Upper lobe of right lung (tissue), 1 donor: Measurements from ENCODE around the gene CTXN1. TPM values are rescaled to one million over a fixed set of nuclear protein-coding genes. Genes with fewer than 3 reads are reported as not detected.

Experiments
- ATAC-seq: fragments of 200-7000 bp; cut with Tn5 transposase; one replicate; pipeline ENCODE4 v1.9.1; 2020; ENCODE audit warnings: mild to moderate bottlenecking, moderate library complexity
- DNase-seq: peaks from one replicate; pipeline ENCODE4 v3.0.0-alpha.2; 2020
- H3K27ac ChIP-seq: fragments of 200-600 bp; one replicate; pipeline ENCODE4 v1.8.0; 2022
- H3K27me3 ChIP-seq: fragments of 200-600 bp; one replicate; pipeline ENCODE4 v1.8.0; 2022; ENCODE audit warnings: mild to moderate bottlenecking
- H3K36me3 ChIP-seq: fragments of 200-600 bp; one replicate; pipeline ENCODE4 v1.8.0; 2022
- H3K4me1 ChIP-seq: fragments of 200-600 bp; one replicate; pipeline ENCODE4 v1.8.0; 2022
- H3K4me3 ChIP-seq: fragments of 200-600 bp; one replicate; pipeline ENCODE4 v1.8.0; 2022; ENCODE audit warnings: mild to moderate bottlenecking
- H3K9me3 ChIP-seq: fragments of 200-600 bp; one replicate; pipeline ENCODE4 v1.8.0; 2022
- CTCF ChIP-seq: fragments of 200-600 bp; IDR thresholded peaks from one replicate; pipeline ENCODE4 v1.8.0; 2022; ENCODE audit warnings: antibody characterized with exemption
- intact Hi-C: fragments of 100-400 bp; cut with DNase I; formaldehyde crosslinking; loops from one replicate; pipeline ENCODE4 v1.11.0; 2022
- total RNA-seq: library from RNA; stranded (reverse); fragmentation: NEBNext Ultra II Directional; extraction: Animal tissue kit (Norgen Biotek cat#: 25700); gene quantifications from one replicate; pipeline ENCODE4 v1.2.1, GENCODE V29; 2021
- donor health status: DM: no; HTN: yes; CAD: no; lungs with severe emphysema.

CTXN1 gene
- total RNA-seq, 1 donor from 2014 or later, result 1.2 TPM

- intact Hi-C loops, result no loop called here
- no peak for DNase-seq
- H3K4me3 ChIP-seq, result no peak overlapping the region
- peaks cover 7% of the 10 kb centered on the region for H3K36me3 ChIP-seq
- peaks cover 5% of the 10 kb centered on the region for H3K4me1 ChIP-seq
- no peak overlapping the region for H3K27ac ChIP-seq
- ATAC-seq, result no peak
- no peak for TF ChIP-seq CTCF
- no peaks in the 10 kb centered on the region for H3K9me3 ChIP-seq
- no peaks in the 10 kb centered on the region for H3K27me3 ChIP-seq
Observed at GRCh38 chr19:7955696-7956095, 29.8 kb upstream of the CTXN1 start.

- Histone ChIP-seq H3K4me1 (peaks cover 5% of the 10 kb centered on the region), H3K27me3 (no peaks in the 10 kb centered on the region), H3K9me3 (no peaks in the 10 kb centered on the region), H3K27ac (no peak overlapping the region), H3K4me3 (no peak overlapping the region), H3K36me3 (no peaks in the 10 kb centered on the region)
- DNase-seq (no peak), ATAC-seq (no peak)
- intact Hi-C loops, result no loop called here
- no peak for TF ChIP-seq CTCF
Observed at GRCh38 chr19:7953576-7953975, 27.6 kb upstream of the CTXN1 start.

GRCh38 chr19:7953060-7953459 is 27.1 kb upstream of the CTXN1 start:
- no peak overlapping the region for H3K4me3 ChIP-seq
- no peaks in the 10 kb centered on the region for H3K27me3 ChIP-seq
- ATAC-seq (peak; percentile 81), DNase-seq (no peak)
- no peaks in the 10 kb centered on the region for H3K9me3 ChIP-seq
- H3K27ac ChIP-seq, result no peak overlapping the region
- intact Hi-C loops, result no loop called here
- H3K4me1 ChIP-seq, result peaks cover 5% of the 10 kb centered on the region
- no peaks in the 10 kb centered on the region for H3K36me3 ChIP-seq
- no peak for TF ChIP-seq CTCF

- Histone ChIP-seq H3K36me3 (no peaks in the 10 kb centered on the region), H3K27me3 (no peaks in the 10 kb centered on the region), H3K4me1 (peaks cover 8% of the 10 kb centered on the region), H3K27ac (no peak overlapping the region), H3K4me3 (no peak overlapping the region), H3K9me3 (no peaks in the 10 kb centered on the region)
- TF ChIP-seq CTCF, result no peak
- intact Hi-C loops, result loop anchor here (10.0 kb wide), 1 partner anchor 307 kb away; no protein-coding TSS in a partner anchor
- ATAC-seq (no peak), DNase-seq (no peak)
Observed at GRCh38 chr19:7947939-7948338, 22.0 kb upstream of the CTXN1 start.

- no peaks in the 10 kb centered on the region for H3K9me3 ChIP-seq
- peaks cover 16% of the 10 kb centered on the region for H3K36me3 ChIP-seq
- intact Hi-C loops, result loop anchor here (10.0 kb wide), 1 partner anchor 311 kb away; no protein-coding TSS in a partner anchor
- peak overlapping the region; percentile 88 for H3K27ac ChIP-seq
- peak overlapping the region; percentile 92 for H3K4me3 ChIP-seq
- DNase-seq (peak; percentile 87), ATAC-seq (peak; percentile 66)
- H3K4me1 ChIP-seq, result peaks cover 12% of the 10 kb centered on the region
- no peaks in the 10 kb centered on the region for H3K27me3 ChIP-seq
- TF ChIP-seq CTCF, result peak; percentile 82
Observed at GRCh38 chr19:7944177-7944761, 18.3 kb upstream of the CTXN1 start.
